ENCODE measurements around the gene TUNAR.

DNA sequence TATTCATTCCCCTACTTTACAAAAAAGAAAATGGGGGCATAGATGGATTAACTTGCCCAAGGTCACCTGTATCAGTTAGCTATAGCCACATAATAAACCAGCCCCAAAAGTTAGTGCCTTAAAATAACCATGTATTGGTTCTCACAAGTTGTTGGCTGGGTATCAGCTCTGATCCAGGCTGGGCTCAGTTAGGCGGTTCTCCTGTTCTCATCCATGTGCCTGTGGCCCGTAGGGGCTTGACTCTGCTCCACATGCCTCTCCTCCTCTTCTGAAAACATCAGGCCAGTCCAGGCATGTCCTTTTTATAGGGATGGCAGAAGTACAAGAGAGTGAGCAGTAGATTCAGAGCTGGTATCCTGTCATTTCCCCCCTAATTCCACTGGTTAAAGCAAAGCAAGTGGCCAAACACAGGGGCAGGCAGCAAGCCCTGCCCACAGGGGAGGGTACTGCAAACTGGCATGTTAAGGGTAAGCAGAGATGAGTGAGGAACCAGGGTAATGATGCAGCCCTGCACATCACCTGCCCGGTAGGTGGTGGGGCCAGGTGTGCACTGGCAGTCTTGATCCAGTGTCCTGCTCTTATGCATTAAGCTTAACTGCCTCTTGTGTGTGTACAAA is 47.9 kb upstream of the TUNAR start:
- TF ChIP-seq, protein P1, sequence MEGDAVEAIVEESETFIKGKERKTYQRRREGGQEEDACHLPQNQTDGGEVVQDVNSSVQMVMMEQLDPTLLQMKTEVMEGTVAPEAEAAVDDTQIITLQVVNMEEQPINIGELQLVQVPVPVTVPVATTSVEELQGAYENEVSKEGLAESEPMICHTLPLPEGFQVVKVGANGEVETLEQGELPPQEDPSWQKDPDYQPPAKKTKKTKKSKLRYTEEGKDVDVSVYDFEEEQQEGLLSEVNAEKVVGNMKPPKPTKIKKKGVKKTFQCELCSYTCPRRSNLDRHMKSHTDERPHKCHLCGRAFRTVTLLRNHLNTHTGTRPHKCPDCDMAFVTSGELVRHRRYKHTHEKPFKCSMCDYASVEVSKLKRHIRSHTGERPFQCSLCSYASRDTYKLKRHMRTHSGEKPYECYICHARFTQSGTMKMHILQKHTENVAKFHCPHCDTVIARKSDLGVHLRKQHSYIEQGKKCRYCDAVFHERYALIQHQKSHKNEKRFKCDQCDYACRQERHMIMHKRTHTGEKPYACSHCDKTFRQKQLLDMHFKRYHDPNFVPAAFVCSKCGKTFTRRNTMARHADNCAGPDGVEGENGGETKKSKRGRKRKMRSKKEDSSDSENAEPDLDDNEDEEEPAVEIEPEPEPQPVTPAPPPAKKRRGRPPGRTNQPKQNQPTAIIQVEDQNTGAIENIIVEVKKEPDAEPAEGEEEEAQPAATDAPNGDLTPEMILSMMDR (IDR thresholded peaks at IDR 0.05; ENCODE audit: borderline replicate concordance, extremely low read depth, low read length, poor library complexity, severe bottlenecking) = no peak
- TF ChIP-seq EZH2 (IDR thresholded peaks at IDR 0.05; ENCODE audit: borderline replicate concordance, low read depth, low read length, severe bottlenecking) = no peak
